ENCODE measurements around the gene ATP2A1. TPM values are rescaled to one million over a fixed set of nuclear protein-coding genes. Genes with fewer than 3 reads are reported as not detected.

ATP2A1 gene
- total and polyA plus RNA-seq, 2 donors (not counting 3 experiments of a cell fraction or from before 2014, with no cell fraction given): 1.2 to 2.5 TPM

DNA sequence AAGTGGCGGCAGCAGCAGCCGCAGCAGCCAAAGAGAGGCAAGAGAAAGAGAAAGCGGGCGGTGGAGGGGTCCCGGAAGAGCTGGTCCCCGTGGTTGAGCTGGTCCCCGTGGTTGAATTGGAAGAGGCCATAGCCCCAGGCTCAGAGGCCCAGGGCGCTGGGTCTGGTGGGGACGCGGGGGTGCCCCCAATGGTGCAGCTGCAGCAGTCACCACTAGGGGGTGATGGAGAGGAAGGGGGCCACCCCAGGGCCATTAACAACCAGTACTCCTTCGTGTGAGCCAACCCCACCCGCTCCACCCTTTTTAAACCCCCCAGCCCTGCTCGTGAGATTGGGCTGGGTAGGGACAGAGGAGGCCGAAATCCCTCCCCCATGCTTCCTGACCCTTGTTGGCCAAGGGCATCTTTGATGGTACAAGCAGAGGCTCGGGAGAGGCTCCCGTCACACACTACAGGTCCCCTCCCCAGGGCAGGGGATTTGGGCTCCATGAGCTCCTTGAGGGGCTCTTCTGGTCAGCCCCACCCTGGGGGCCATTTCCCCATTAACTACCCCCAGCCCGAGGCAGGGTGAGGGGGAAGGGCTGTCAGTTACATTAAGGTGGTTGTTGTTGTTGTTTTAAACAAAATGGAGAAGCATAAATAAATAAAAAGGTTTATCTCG is 4.6 kb upstream of the ATP2A1 start:
- dilution Hi-C loops (cut with MboI; ENCODE audit: extremely low pct_ligation_motif_present, low sequenced_read_pairs): no loop called here
- Histone ChIP-seq H3K4me2 (ENCODE audit: insufficient read depth, low read length) (no peak overlapping the region), H3K27me3 (ENCODE audit: control insufficient read depth in 2 of 2, insufficient read depth in 2 of 2, low read length in 2 of 2) (no peaks in the 10 kb centered on the region), H3K79me2 (ENCODE audit: control insufficient read depth, insufficient read depth, low read length) (no peaks in the 10 kb centered on the region), H3K9ac (replicated peaks; ENCODE audit: extremely low read depth, insufficient read depth, low read length) (no peak overlapping the region), H3K9me3 (replicated peaks; ENCODE audit: control insufficient read depth, insufficient read depth, low read length) (no peaks in the 10 kb centered on the region), H3K4me1 (ENCODE audit: control insufficient read depth, extremely low read depth, insufficient read depth, low read length) (no peaks in the 10 kb centered on the region), H3K4me3 (replicated peaks in 1 of 3; ENCODE audit: insufficient read depth in 1 of 3, low read depth in 1 of 3, low read length in 3 of 3) (no peak overlapping the region), H4K20me1 (replicated peaks; ENCODE audit: control insufficient read depth, extremely low read depth, insufficient read depth, low read length) (no peaks in the 10 kb centered on the region), H3K36me3 (ENCODE audit: control insufficient read depth in 2 of 2, extremely low read depth in 1 of 2, insufficient read depth in 2 of 2, low read length in 2 of 2) (peaks cover 10 to 41% of the 10 kb centered on the region in 2 experiments), H3K9me1 (replicated peaks; ENCODE audit: control insufficient read depth, extremely low read depth, insufficient read depth, low read length) (no peaks in the 10 kb centered on the region), H2AFZ (ENCODE audit: low read depth, low read length) (no peak overlapping the region), H3K27ac (ENCODE audit: insufficient read depth, low read depth, low read length) (no peak overlapping the region)
- no peak for DNase-seq (ENCODE audit: low read depth, low spot score)
- no peak for FAIRE-seq
- intact Hi-C loops (cut with micrococcal nuclease): loop anchor here (1.0 kb wide), 1 partner anchor 72 kb away; no protein-coding TSS in a partner anchor
- no TSS peak for BruUV-seq (replicated peaks)
- TF ChIP-seq, protein P1, sequence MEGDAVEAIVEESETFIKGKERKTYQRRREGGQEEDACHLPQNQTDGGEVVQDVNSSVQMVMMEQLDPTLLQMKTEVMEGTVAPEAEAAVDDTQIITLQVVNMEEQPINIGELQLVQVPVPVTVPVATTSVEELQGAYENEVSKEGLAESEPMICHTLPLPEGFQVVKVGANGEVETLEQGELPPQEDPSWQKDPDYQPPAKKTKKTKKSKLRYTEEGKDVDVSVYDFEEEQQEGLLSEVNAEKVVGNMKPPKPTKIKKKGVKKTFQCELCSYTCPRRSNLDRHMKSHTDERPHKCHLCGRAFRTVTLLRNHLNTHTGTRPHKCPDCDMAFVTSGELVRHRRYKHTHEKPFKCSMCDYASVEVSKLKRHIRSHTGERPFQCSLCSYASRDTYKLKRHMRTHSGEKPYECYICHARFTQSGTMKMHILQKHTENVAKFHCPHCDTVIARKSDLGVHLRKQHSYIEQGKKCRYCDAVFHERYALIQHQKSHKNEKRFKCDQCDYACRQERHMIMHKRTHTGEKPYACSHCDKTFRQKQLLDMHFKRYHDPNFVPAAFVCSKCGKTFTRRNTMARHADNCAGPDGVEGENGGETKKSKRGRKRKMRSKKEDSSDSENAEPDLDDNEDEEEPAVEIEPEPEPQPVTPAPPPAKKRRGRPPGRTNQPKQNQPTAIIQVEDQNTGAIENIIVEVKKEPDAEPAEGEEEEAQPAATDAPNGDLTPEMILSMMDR (IDR thresholded peaks at IDR 0.05; ENCODE audit: extremely low read depth in 1 of 2, insufficient read depth in 1 of 2, low read depth in 1 of 2, low read length in 2 of 2): peak; percentile 54 to 77
- no peak for TF ChIP-seq MYC (IDR thresholded peaks at IDR 0.05; ENCODE audit: low read depth, low read length)
- ChIA-PET POLR2A (no interaction called here), CTCF (interaction anchor here (1.2 to 5.3 kb wide), 4 partner anchors 9 to 70 kb away, joined by 5 to 55 read pairs (median 10); partner anchors contain the start of gene SH2B1)

DNA sequence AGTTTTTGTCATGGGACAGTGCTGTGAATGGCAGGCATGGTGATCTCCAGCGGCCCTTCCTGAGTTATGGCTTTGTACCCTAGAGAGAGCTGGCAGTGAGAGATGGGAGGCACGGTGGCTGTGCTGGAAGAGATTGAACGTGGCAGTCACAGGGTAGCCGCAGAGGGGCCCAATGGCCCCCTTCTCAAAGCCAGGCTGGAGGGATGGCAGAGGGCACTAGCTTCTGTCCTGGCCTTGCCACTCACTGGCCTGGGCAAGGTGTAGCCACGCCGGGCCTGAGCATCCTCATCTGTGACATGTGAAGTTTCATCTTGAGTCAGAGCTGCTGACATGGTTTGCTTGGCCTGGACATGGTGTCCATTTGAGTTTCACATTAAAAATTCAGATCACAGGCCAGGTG is 3.9 kb upstream of the ATP2A1 start:
- CTCF ChIA-PET: interaction anchor here (0.9 to 5.3 kb wide), 3 partner anchors 9 to 69 kb away, joined by 4 to 55 read pairs (median 8); partner anchors contain the start of genes SH2B1 and TUFM

More for the DNA sequence above, 3.9 kb upstream of the ATP2A1 start:
- TF ChIP-seq, protein P2, sequence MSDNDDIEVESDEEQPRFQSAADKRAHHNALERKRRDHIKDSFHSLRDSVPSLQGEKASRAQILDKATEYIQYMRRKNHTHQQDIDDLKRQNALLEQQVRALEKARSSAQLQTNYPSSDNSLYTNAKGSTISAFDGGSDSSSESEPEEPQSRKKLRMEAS (IDR thresholded peaks at IDR 0.05; ENCODE audit: insufficient read depth, insufficient read length): no peak
- TF ChIP-seq POLR2AphosphoS5 (IDR thresholded peaks at IDR 0.05; ENCODE audit: insufficient read depth, low read depth, low read length): no peak
- TF ChIP-seq, protein P1 (IDR thresholded peaks at IDR 0.05; ENCODE audit: extremely low read depth in 1 of 2, insufficient read depth in 1 of 2, low read depth in 1 of 2, low read length in 2 of 2): no peak
- TF ChIP-seq FOS (IDR thresholded peaks at IDR 0.05; ENCODE audit: borderline replicate concordance, insufficient read depth, low read length): no peak
- no peak for TF ChIP-seq JUN (IDR thresholded peaks at IDR 0.05; ENCODE audit: borderline replicate concordance, insufficient read depth, insufficient read length, low read depth)
- no peak for TF ChIP-seq MYC (IDR thresholded peaks at IDR 0.05; ENCODE audit: low read depth, low read length)
- TF ChIP-seq POLR2A (IDR thresholded peaks at IDR 0.05; ENCODE audit: low read depth, low read length): no peak
- TF ChIP-seq EZH2 (IDR thresholded peaks at IDR 0.05; ENCODE audit: borderline replicate concordance, low read depth, low read length, severe bottlenecking): no peak
- TF ChIP-seq GATA2 (IDR thresholded peaks at IDR 0.05; ENCODE audit: insufficient read depth, insufficient read length, low read depth, low read length): no peak
- H3K27me3 ChIP-seq (ENCODE audit: control insufficient read depth in 2 of 2, insufficient read depth in 2 of 2, low read length in 2 of 2): no peaks in the 10 kb centered on the region
- H3K9ac ChIP-seq (replicated peaks; ENCODE audit: extremely low read depth, insufficient read depth, low read length): no peak overlapping the region
- no peak overlapping the region for H3K27ac ChIP-seq (ENCODE audit: insufficient read depth, low read depth, low read length)
- DNase-seq (ENCODE audit: low read depth, low spot score): no peak
- no peak overlapping the region for H2AFZ ChIP-seq (ENCODE audit: low read depth, low read length)
- intact Hi-C loops (cut with micrococcal nuclease): no loop called here
- FAIRE-seq: no peak
- POLR2A ChIA-PET: interaction anchor here (1.0 kb wide), 1 partner anchor 11 kb away, joined by 3 read pairs; the partner anchor contains the start of gene SH2B1
- no peak overlapping the region for H3K4me3 ChIP-seq (replicated peaks in 1 of 3; ENCODE audit: insufficient read depth in 1 of 3, low read depth in 1 of 3, low read length in 3 of 3)
- no peak overlapping the region for H3K4me2 ChIP-seq (ENCODE audit: insufficient read depth, low read length)
- no peaks in the 10 kb centered on the region for H3K9me3 ChIP-seq (replicated peaks; ENCODE audit: control insufficient read depth, insufficient read depth, low read length)
- H3K79me2 ChIP-seq (ENCODE audit: control insufficient read depth, insufficient read depth, low read length): no peaks in the 10 kb centered on the region
- no TSS peak for BruUV-seq (replicated peaks)
- H4K20me1 ChIP-seq (replicated peaks; ENCODE audit: control insufficient read depth, extremely low read depth, insufficient read depth, low read length): no peaks in the 10 kb centered on the region
- no peaks in the 10 kb centered on the region for H3K9me1 ChIP-seq (replicated peaks; ENCODE audit: control insufficient read depth, extremely low read depth, insufficient read depth, low read length)
- H3K36me3 ChIP-seq (ENCODE audit: control insufficient read depth in 2 of 2, extremely low read depth in 1 of 2, insufficient read depth in 2 of 2, low read length in 2 of 2): peaks cover 10 to 33% of the 10 kb centered on the region in 2 experiments
- dilution Hi-C loops (cut with MboI; ENCODE audit: extremely low pct_ligation_motif_present, low sequenced_read_pairs): no loop called here
- peaks cover 3% of the 10 kb centered on the region for H3K4me1 ChIP-seq (ENCODE audit: control insufficient read depth, extremely low read depth, insufficient read depth, low read length)
